IMR-90 (cell line): Measurements from ENCODE around the gene TOMM40. TPM values are rescaled to one million over a fixed set of nuclear protein-coding genes. Genes with fewer than 3 reads are reported as not detected.

Source experiments
- ATAC-seq: fragments of 200-7000 bp; cut with Tn5 transposase; 2 replicates; pipeline ENCODE4 v1.9.1; 2020; ENCODE audit warnings: low read depth, mild to moderate bottlenecking, moderate library complexity
- BruUV-seq: library from RNA; stranded (reverse); fragments of 400-500 nt; replicated peaks from 2 replicates; lab custom pipeline; 2021; lab: Mats Ljungman, UMichigan
- CTCF ChIA-PET: fragments of 300-600 bp; formaldehyde crosslinking; extraction: SDS; loops from one replicate; lab custom pipeline; 2021; ENCODE audit warnings: antibody characterized with exemption; lab: Yijun Ruan, JAX
- POLR2A ChIA-PET: fragments of 300-600 bp; sonication (Branson Sonifier 250); formaldehyde crosslinking; loops from one replicate; lab custom pipeline; 2022; ENCODE audit warnings: antibody characterized with exemption; ENCODE audit not compliant: unreplicated experiment; lab: Charles Lee
- DNase-seq: peaks from one replicate; pipeline ENCODE4 v3.0.0; 2013
- H2AFZ ChIP-seq: replicated peaks from 2 replicates; pipeline ENCODE3; 2013; ENCODE audit warnings: low read length, mild to moderate bottlenecking; ENCODE audit not compliant: poor library complexity
- H2AK5ac ChIP-seq: 2 replicates; pipeline ENCODE4 v1.6.1; 2013; ENCODE audit warnings: low read depth, low read length, inconsistent platforms
- H2AK9ac ChIP-seq: replicated peaks from 2 replicates; pipeline ENCODE3; 2013; ENCODE audit warnings: mild to moderate bottlenecking, low read depth, low read length, moderate library complexity; ENCODE audit not compliant: poor library complexity
- H2BK120ac ChIP-seq: 2 replicates; pipeline ENCODE4 v1.6.1; 2013; ENCODE audit warnings: low read depth, low read length, inconsistent platforms
- H2BK15ac ChIP-seq: 3 replicates; pipeline ENCODE4 v1.6.1; 2013; ENCODE audit warnings: low read depth, low read length, inconsistent platforms
- H2BK20ac ChIP-seq: 2 replicates; pipeline ENCODE4 v1.6.1; 2013; ENCODE audit warnings: low read depth, mild to moderate bottlenecking, inconsistent platforms, low read length, moderate library complexity
- H2BK5ac ChIP-seq: 2 replicates; pipeline ENCODE4 v1.6.1; 2013; ENCODE audit warnings: mild to moderate bottlenecking, low read depth, low read length, inconsistent platforms; ENCODE audit not compliant: poor library complexity, severe bottlenecking
- H3K14ac ChIP-seq: replicated peaks from 2 replicates; pipeline ENCODE4 v1.6.1; 2013; ENCODE audit warnings: low read depth, low read length, inconsistent platforms
- H3K18ac ChIP-seq: 2 replicates; pipeline ENCODE4 v1.6.1; 2013; ENCODE audit warnings: low read depth, low read length, control low read depth
- H3K23ac ChIP-seq: 2 replicates; pipeline ENCODE4 v1.6.1; 2013; ENCODE audit warnings: low read depth, low read length, inconsistent platforms
- H3K27ac ChIP-seq: 2 replicates; pipeline ENCODE4 v1.5.1; 2013; ENCODE audit warnings: mild to moderate bottlenecking, control low read depth, low read length; ENCODE audit not compliant: insufficient read depth
- H3K27me3 ChIP-seq: 2 replicates; pipeline ENCODE4 v1.6.1; 2013; ENCODE audit warnings: low read length; ENCODE audit not compliant: control insufficient read depth, insufficient read depth
- H3K36me3 ChIP-seq: 2 replicates; pipeline ENCODE4 v1.6.1; 2013; ENCODE audit warnings: low read length, mixed read lengths; ENCODE audit not compliant: control insufficient read depth, insufficient read depth
- H3K4ac ChIP-seq: 2 replicates; pipeline ENCODE4 v1.6.1; 2013; ENCODE audit warnings: low read depth, low read length, inconsistent platforms
- H3K4me1 ChIP-seq: 2 replicates; pipeline ENCODE4 v1.6.1; 2013; ENCODE audit warnings: low read length, mixed read lengths; ENCODE audit not compliant: control insufficient read depth, insufficient read depth
- H3K4me2 ChIP-seq: 2 replicates; pipeline ENCODE4 v1.6.1; 2013; ENCODE audit warnings: low read depth, mild to moderate bottlenecking, control low read depth, low read length, moderate library complexity
- H3K4me3 ChIP-seq: 2 replicates; pipeline ENCODE4 v1.5.1; 2013; ENCODE audit warnings: low read depth, mild to moderate bottlenecking, control low read depth, low read length, moderate library complexity; ENCODE audit not compliant: insufficient read depth
- H3K56ac ChIP-seq: 2 replicates; pipeline ENCODE4 v1.6.1; 2013; ENCODE audit warnings: low read length, inconsistent platforms; ENCODE audit not compliant: insufficient read depth; ENCODE audit errors: extremely low read depth
- H3K79me1 ChIP-seq, 2 experiments: 2 replicates each; pipeline ENCODE4 v1.6.1; 2013; ENCODE audit warnings: low read length in 2 of 2, inconsistent platforms in 1 of 2, low read depth in 1 of 2
- H3K9ac ChIP-seq: 2 replicates; pipeline ENCODE4 v1.6.1; 2013; ENCODE audit warnings: low read depth, low read length, control low read depth
- H3K9me1 ChIP-seq: 2 replicates; pipeline ENCODE4 v1.6.1; 2013; ENCODE audit warnings: low read length, inconsistent platforms; ENCODE audit not compliant: insufficient read depth
- H3K9me3 ChIP-seq: 2 replicates; pipeline ENCODE4 v1.6.1; 2013; ENCODE audit warnings: low read length; ENCODE audit not compliant: control insufficient read depth, insufficient read depth
- H4K20me1 ChIP-seq: 2 replicates; pipeline ENCODE4 v1.6.1; 2013; ENCODE audit warnings: low read length, inconsistent platforms; ENCODE audit not compliant: insufficient read depth
- H4K5ac ChIP-seq: 2 replicates; pipeline ENCODE4 v1.6.1; 2013; ENCODE audit warnings: mild to moderate bottlenecking, low read depth, low read length, control low read depth
- H4K8ac ChIP-seq, 2 experiments: 2 replicates each; pipeline ENCODE4 v1.6.1; 2013; ENCODE audit warnings: low read depth in 2 of 2, low read length in 2 of 2, control low read depth in 1 of 2, inconsistent platforms in 1 of 2
- H4K91ac ChIP-seq: 2 replicates; pipeline ENCODE4 v1.6.1; 2013; ENCODE audit warnings: low read depth, low read length, inconsistent platforms; ENCODE audit not compliant: insufficient read depth
- BHLHE40 ChIP-seq: fragments of 150-350 bp; IDR thresholded peaks from 2 replicates; pipeline ENCODE4 v1.6.1; 2016; ENCODE audit warnings: mild to moderate bottlenecking, low read depth, low read length
- CHD1 ChIP-seq: IDR thresholded peaks from 2 replicates; pipeline ENCODE4 v1.6.1; 2012; ENCODE audit warnings: low read depth, low read length, improper control_type of control experiment
- ELK1 ChIP-seq: fragments of 150-350 bp; IDR thresholded peaks from 2 replicates; pipeline ENCODE4 v1.6.1; 2016; ENCODE audit warnings: low read depth, mild to moderate bottlenecking, low read length, moderate library complexity, borderline replicate concordance
- FOS ChIP-seq: fragments of 150-350 bp; IDR thresholded peaks from 2 replicates; pipeline ENCODE4 v1.6.1; 2016; ENCODE audit warnings: low read depth, low read length
- MAZ ChIP-seq: IDR thresholded peaks from 2 replicates; pipeline ENCODE4 v1.6.1; 2012; ENCODE audit warnings: low read depth, mild to moderate bottlenecking, low read length, improper control_type of control experiment, moderate library complexity, borderline replicate concordance
- NFE2L2 ChIP-seq: fragments of 150-350 bp; IDR thresholded peaks from 2 replicates; pipeline ENCODE4 v1.6.1; 2016; ENCODE audit warnings: low read depth, mild to moderate bottlenecking, low read length
- RCOR1 ChIP-seq: IDR thresholded peaks from 2 replicates; pipeline ENCODE4 v1.6.1; 2012; ENCODE audit warnings: mild to moderate bottlenecking, low read length, improper control_type of control experiment; ENCODE audit not compliant: insufficient replicate concordance
- RFX5 ChIP-seq: IDR thresholded peaks from 2 replicates; pipeline ENCODE4 v1.8.0; 2012; ENCODE audit warnings: low read depth, mild to moderate bottlenecking, low read length, moderate library complexity
- SMC3 ChIP-seq: fragments of 150-350 bp; IDR thresholded peaks from 2 replicates; pipeline ENCODE4 v1.6.1; 2016; ENCODE audit warnings: low read depth, mild to moderate bottlenecking, antibody characterized with exemption, low read length, moderate library complexity
- WGBS, 2 experiments: methylation state at CpG; one replicate each; pipeline versions ENCODE4 v1.1.5 to v1.1.7; 2013; ENCODE audit warnings: missing lambda C conversion rate in 2 of 2; ENCODE audit not compliant: insufficient read length in 1 of 2; ENCODE audit errors: extremely low coverage in 2 of 2; 5-methylcytosine and 5-hydroxymethylcytosine counted together
- dilution Hi-C: fragments of 300-500 bp; cut with HindIII; formaldehyde crosslinking; loops from one replicate; pipeline ENCODE4 v1.14.3; 2018; ENCODE audit warnings: low sequenced_read_pairs; ENCODE audit not compliant: unreplicated experiment
- in situ Hi-C: fragments of 300-500 bp; cut with MboI; formaldehyde crosslinking; loops from 3 replicates; pipeline ENCODE4 v1.14.3; 2019; ENCODE audit warnings: low sequenced_read_pairs, inconsistent platforms, mixed read lengths
- intact Hi-C: fragments of 100-400 bp; cut with micrococcal nuclease; formaldehyde crosslinking; loops from 2 replicates; pipeline ENCODE4 v1.10.0; 2022
- polyA plus RNA-seq, 3 experiments: library from polyadenylated mRNA; depleted of rRNA; stranded (reverse); fragments of >200 nt; gene quantifications; 2 replicates each; pipeline ENCODE4 v1.2.3, GENCODE V29; 2012; ENCODE audit warnings: low replicate concordance in 1 of 3
- total RNA-seq: library from RNA; depleted of rRNA; stranded (reverse); fragments of >200 nt; gene quantifications from 2 replicates; pipeline ENCODE4 v1.2.3, GENCODE V29; 2012

TOMM40 gene
- total and polyA plus RNA-seq, 2 of the 4 experiments (the other 2 are of a cell fraction) = 54.8 to 62.6 TPM

GRCh38 chr19:44889830-44890365, 1.2 kb upstream of the TOMM40 start:
- Histone ChIP-seq H2AFZ (peak overlapping the region; percentile 91), H3K36me3 (peaks cover 39% of the 10 kb centered on the region), H2BK5ac (no peak overlapping the region), H4K20me1 (peaks cover 10% of the 10 kb centered on the region; the same call in 1 of the 2 replicates), H3K9ac (peak overlapping the region; percentile 17; the same call in 1 of the 2 replicates), H2BK20ac (no peak overlapping the region), H3K4me1 (peaks cover 4% of the 10 kb centered on the region), H4K5ac (no peak overlapping the region), H3K18ac (no peak overlapping the region), H3K27ac (peak overlapping the region; percentile 37; the same call in 1 of the 2 replicates), H2AK5ac (peak overlapping the region; percentile 51; the same call in 1 of the 2 replicates), H3K14ac (peak overlapping the region; percentile 89), H2AK9ac (peak overlapping the region; percentile 87), H3K56ac (peak overlapping the region; percentile 74), H4K8ac (peak overlapping the region; percentile 45 to 94), H3K79me1 (peaks cover 13 to 34% of the 10 kb centered on the region in 2 experiments), H3K27me3 (no peaks in the 10 kb centered on the region), H3K23ac (0 out of 2 replicates have a peak overlapping the region, but pooled peaks have one; percentile 32), H3K9me3 (no peaks in the 10 kb centered on the region), H3K9me1 (peaks cover 7% of the 10 kb centered on the region), H2BK120ac (no peak overlapping the region; the same call in 1 of the 2 replicates), H3K4ac (peak overlapping the region; percentile 81), H2BK15ac (no peak overlapping the region), H4K91ac (peak overlapping the region; percentile 42; the same call in 1 of the 2 replicates), H3K4me2 (peak overlapping the region; percentile 81), H3K4me3 (peak overlapping the region; percentile 49)
- ChIA-PET POLR2A (no interaction called here), CTCF (interaction anchor here (1.1 kb wide), 1 partner anchor 35 kb away, joined by 3 read pairs; no protein-coding TSS in a partner anchor)
- no TSS peak for BruUV-seq
- intact Hi-C loops = loop anchor here (2.0 kb wide), 1 partner anchor 43 kb away; the partner anchor contains the start of gene NECTIN2
- ATAC-seq = no peak
- dilution Hi-C loops = no loop called here
- 52% methylated on average over 11 of the region's 17 CpGs; no CpG with 5 or more reads in 1 of the 2 experiments for WGBS, 2 experiments
- TF ChIP-seq NFE2L2 = no peak
- no peak for TF ChIP-seq FOS
- no peak for TF ChIP-seq SMC3
- no peak for TF ChIP-seq RCOR1
- TF ChIP-seq RFX5 = no peak
- TF ChIP-seq CHD1 = no peak
- TF ChIP-seq BHLHE40 = no peak
- TF ChIP-seq ELK1 = no peak
- TF ChIP-seq MAZ = no peak
- in situ Hi-C loops = no loop called here
- no peak for DNase-seq
